Natural killer cell (primary cell): Measurements from ENCODE around the gene MED28. TPM values are rescaled to one million over a fixed set of nuclear protein-coding genes. Genes with fewer than 3 reads are reported as not detected.

Experiments used
- ATAC-seq, 3 donors: fragments of 150-1000 bp in 2 of 3; fragments of 200-7000 bp in 1 of 3; cut with Tn5 transposase; 1 replicate in 1 of 3; 2 replicates in 2 of 3; pipeline ENCODE4 v1.10.0; 2021; ENCODE audit warnings: mild to moderate bottlenecking in 2 of 3, moderate library complexity in 2 of 3
- DNase-seq, 2 donors: peaks; one replicate each; pipeline versions ENCODE4 v3.0.0 to v3.0.0-alpha.2; 2013 to 2021; ENCODE audit warnings: mixed read lengths in 1 of 2
- H3K27ac ChIP-seq: one replicate; pipeline ENCODE4 v1.5.1; 2013; ENCODE audit warnings: mild to moderate bottlenecking, low read length
- H3K27me3 ChIP-seq: one replicate; pipeline ENCODE4 v1.6.1; 2013; ENCODE audit warnings: low read length; ENCODE audit not compliant: control insufficient read depth, insufficient read depth
- H3K36me3 ChIP-seq: one replicate; pipeline ENCODE4 v1.6.1; 2013; ENCODE audit warnings: low read length; ENCODE audit not compliant: control insufficient read depth, insufficient read depth
- H3K4me1 ChIP-seq: one replicate; pipeline ENCODE4 v1.6.1; 2013; ENCODE audit warnings: low read length; ENCODE audit not compliant: control insufficient read depth, insufficient read depth
- H3K4me3 ChIP-seq: one replicate; pipeline ENCODE4 v1.5.1; 2013; ENCODE audit warnings: low read length
- H3K9me3 ChIP-seq: one replicate; pipeline ENCODE4 v1.6.1; 2013; ENCODE audit warnings: low read length; ENCODE audit not compliant: control insufficient read depth, insufficient read depth
- H3K27ac Mint-ChIP-seq, 2 donors: one replicate each; pipeline ENCODE4 v1.8.0; 2022; ENCODE audit warnings: mild to moderate bottlenecking in 2 of 2, mixed read lengths in 2 of 2, moderate library complexity in 1 of 2
- H3K27me3 Mint-ChIP-seq, 2 donors: one replicate each; pipeline ENCODE4 v1.8.0; 2022; ENCODE audit warnings: low read depth in 2 of 2, mixed read lengths in 2 of 2
- H3K36me3 Mint-ChIP-seq: one replicate; pipeline ENCODE4 v1.8.0; 2022; ENCODE audit warnings: mixed read lengths
- H3K4me1 Mint-ChIP-seq, 2 donors: one replicate each; pipeline ENCODE4 v1.8.0; 2022; ENCODE audit warnings: mixed read lengths in 2 of 2
- H3K4me3 Mint-ChIP-seq: one replicate; pipeline ENCODE4 v1.8.0; 2022; ENCODE audit warnings: mild to moderate bottlenecking, moderate library complexity, mixed read lengths
- H3K9me3 Mint-ChIP-seq, 2 donors: one replicate each; pipeline ENCODE4 v1.8.0; 2022; ENCODE audit warnings: mixed read lengths in 2 of 2
- CTCF ChIP-seq: fragments of 200-600 bp; IDR thresholded peaks from one replicate; pipeline ENCODE4 v1.8.0; 2022; ENCODE audit warnings: antibody characterized with exemption
- WGBS: methylation state at CpG from one replicate; pipeline ENCODE4 v1.1.7; 2013; ENCODE audit warnings: missing lambda C conversion rate; ENCODE audit not compliant: insufficient coverage; 5-methylcytosine and 5-hydroxymethylcytosine counted together
- intact Hi-C: fragments of 100-400 bp; cut with micrococcal nuclease; formaldehyde crosslinking; loops from one replicate; pipeline ENCODE4 v1.14.2; 2022
- total RNA-seq, 4 donors: library from RNA; stranded (reverse); fragments of 120-200 nt in 1 of 4; gene quantifications; one replicate each; pipeline versions ENCODE4 v1.2.3 to v1.2.4, GENCODE V29; 2013 to 2022

The MED28 gene
- total RNA-seq, 3 donors from 2014 or later (not counting 1 experiment from before 2014, with no cell fraction given), result 44.8 to 63.3 (median 51.1) TPM

- peak in 1 of 3 donors; percentile 27 for ATAC-seq
- peaks cover 6% of the 10 kb centered on the region for H3K4me1 ChIP-seq
- intact Hi-C loops, result no loop called here
Measured at GRCh38 chr4:17667253-17667652, 52.8 kb downstream of the MED28 start.

GRCh38 chr4:17667653-17668201 is 53.3 kb downstream of the MED28 start:
- no peaks in the 10 kb centered on the region for H3K9me3 ChIP-seq
- intact Hi-C loops, result no loop called here
- no peak for DNase-seq
- peaks cover 6% of the 10 kb centered on the region for H3K4me1 ChIP-seq
- 88% methylated on average over 3 of the region's 3 CpGs for WGBS
- Mint-ChIP-seq H3K4me3 (no peak overlapping the region), H3K27me3 (peaks cover 8 to 26% of the 10 kb centered on the region in 2 donors), H3K4me1 (peaks cover 9 to 10% of the 10 kb centered on the region in 2 donors), H3K9me3 (peaks cover 0 to 3% of the 10 kb centered on the region in 2 donors), H3K27ac (no peak overlapping the region), H3K36me3 (peaks cover 13% of the 10 kb centered on the region)
- no peak for ATAC-seq
- no peak overlapping the region for H3K4me3 ChIP-seq
- H3K27me3 ChIP-seq, result no peaks in the 10 kb centered on the region
- no peak overlapping the region for H3K27ac ChIP-seq
- no peak for TF ChIP-seq CTCF
- no peaks in the 10 kb centered on the region for H3K36me3 ChIP-seq

More at GRCh38 chr4:17667253-17667652, 52.8 kb downstream of the MED28 start:
- Histone ChIP-seq H3K9me3 (no peaks in the 10 kb centered on the region), H3K36me3 (no peaks in the 10 kb centered on the region), H3K4me3 (no peak overlapping the region), H3K27me3 (no peaks in the 10 kb centered on the region), H3K27ac (no peak overlapping the region)
- Mint-ChIP-seq H3K4me1 (peaks cover 9 to 10% of the 10 kb centered on the region in 2 donors), H3K27ac (no peak overlapping the region), H3K36me3 (peaks cover 13% of the 10 kb centered on the region), H3K27me3 (peaks cover 8 to 22% of the 10 kb centered on the region in 2 donors), H3K9me3 (peaks cover 0 to 3% of the 10 kb centered on the region in 2 donors), H3K4me3 (no peak overlapping the region)
- no peak for TF ChIP-seq CTCF
- no peak for DNase-seq
- WGBS, result 82% methylated on average over 2 of the region's 3 CpGs

- TF ChIP-seq CTCF, result no peak
- peaks cover 8 to 34% of the 10 kb centered on the region in 2 donors for H3K27me3 Mint-ChIP-seq
- H3K9me3 Mint-ChIP-seq, result peaks cover 0 to 3% of the 10 kb centered on the region in 2 donors
- Histone ChIP-seq H3K36me3 (no peaks in the 10 kb centered on the region), H3K4me1 (no peaks in the 10 kb centered on the region), H3K27ac (no peak overlapping the region), H3K9me3 (no peaks in the 10 kb centered on the region), H3K27me3 (no peaks in the 10 kb centered on the region), H3K4me3 (no peak overlapping the region)
- ATAC-seq, result no peak
- no peak overlapping the region for H3K27ac Mint-ChIP-seq
- intact Hi-C loops, result no loop called here
- no peak overlapping the region for H3K4me3 Mint-ChIP-seq
- DNase-seq, result no peak
- H3K4me1 Mint-ChIP-seq, result no peaks in the 10 kb centered on the region
- H3K36me3 Mint-ChIP-seq, result peaks cover 13% of the 10 kb centered on the region
Measured at GRCh38 chr4:17670423-17670822, 56.0 kb downstream of the MED28 start.
